OCI-LY3 (cell line): ENCODE results near the gene HDAC4.

Experiments
- H2AFZ ChIP-seq: fragments of 200-600, 300-600 bp; shearing (Covaris generic); 2 replicates; pipeline ENCODE4 v1.6.0; 2014; ENCODE audit warnings: antibody characterized with exemption, low read depth, low read length
- H3K27ac ChIP-seq: fragments of 200-600, 300-600 bp; sonication (generic); 2 replicates; pipeline ENCODE4 v1.5.1; 2014; ENCODE audit warnings: mild to moderate bottlenecking, low read length, moderate library complexity, mixed read lengths
- H3K27me3 ChIP-seq: fragments of 200-600, 300-600 bp; sonication (generic); 2 replicates; pipeline ENCODE4 v1.6.1; 2014; ENCODE audit warnings: low read depth, low read length, mixed read lengths
- H3K36me3 ChIP-seq: fragments of 200-600, 300-600 bp; sonication (generic); replicated peaks from 2 replicates; pipeline ENCODE3; 2014; ENCODE audit warnings: low read depth, low read length, mixed read lengths
- H3K4me1 ChIP-seq: fragments of 300-600, 200-600 bp; sonication (generic); 2 replicates; pipeline ENCODE4 v1.6.1; 2014; ENCODE audit warnings: low read length, mixed read lengths
- H3K4me2 ChIP-seq: fragments of 200-600, 300-600 bp; sonication (generic); 2 replicates; pipeline ENCODE4 v1.6.1; 2014; ENCODE audit warnings: low read length, mixed read lengths
- H3K4me3 ChIP-seq: fragments of 300-600, 200-600 bp; sonication (generic); 2 replicates; pipeline ENCODE4 v1.5.1; 2014; ENCODE audit warnings: antibody characterized with exemption, mild to moderate bottlenecking, low read length, moderate library complexity
- H3K79me2 ChIP-seq: fragments of 300-600, 200-600 bp; shearing (Covaris generic); 2 replicates; pipeline ENCODE4 v1.6.1; 2014; ENCODE audit warnings: mild to moderate bottlenecking, low read length, mixed read lengths
- H3K9ac ChIP-seq: fragments of 300-600, 200-600 bp; shearing (Covaris generic); 2 replicates; pipeline ENCODE4 v1.6.0; 2014; ENCODE audit warnings: mild to moderate bottlenecking, low read length, moderate library complexity
- H3K9me3 ChIP-seq: fragments of 200-600, 300-600 bp; shearing (Covaris generic); 2 replicates; pipeline ENCODE4 v1.6.1; 2014; ENCODE audit warnings: low read length, mixed read lengths; ENCODE audit not compliant: insufficient read depth
- H4K20me1 ChIP-seq: fragments of 200-600, 300-600 bp; sonication (generic); 2 replicates; pipeline ENCODE4 v1.6.1; 2016; ENCODE audit warnings: low read length, mixed read lengths; ENCODE audit not compliant: insufficient read depth
- CTCF ChIP-seq: fragments of 200-600, 300-600 bp; sonication (generic); IDR thresholded peaks from 2 replicates; pipeline ENCODE4 v1.5.1; 2014; ENCODE audit warnings: antibody characterized with exemption, low read length, low read depth
- EZH2phosphoT487 ChIP-seq: fragments of 200-600 bp; shearing (Covaris generic); IDR thresholded peaks from 2 replicates; pipeline ENCODE4 v1.6.1; 2018; ENCODE audit warnings: antibody characterized with exemption, mixed run types, low read depth

HDAC4 gene

DNA sequence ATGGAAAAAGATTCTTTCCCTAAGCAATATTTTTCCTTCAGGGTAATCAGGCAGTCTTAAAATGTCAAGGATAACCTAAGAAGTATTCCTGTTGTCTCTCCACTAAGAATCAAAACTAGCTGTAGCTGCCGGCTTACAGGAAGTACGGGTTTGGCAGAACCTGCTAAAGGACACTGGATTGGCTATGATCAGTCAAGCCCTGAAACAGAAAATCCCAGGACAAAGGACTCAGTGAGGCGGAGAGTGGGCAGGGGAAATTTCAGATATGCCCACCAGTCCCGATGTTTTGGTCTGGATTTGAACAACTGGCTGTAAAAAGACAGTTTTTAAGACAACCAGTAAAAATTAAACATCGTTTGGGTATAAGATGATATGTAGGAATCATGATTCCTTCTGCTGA is 155.7 kb downstream of the HDAC4 start:
- Histone ChIP-seq H3K9ac (no peak overlapping the region), H4K20me1 (peaks cover 3% of the 10 kb centered on the region; the same call in 1 of the 2 replicates), H3K4me3 (no peak overlapping the region), H3K36me3 (no peaks in the 10 kb centered on the region), H3K4me1 (no peaks in the 10 kb centered on the region), H3K27me3 (no peaks in the 10 kb centered on the region), H3K4me2 (no peak overlapping the region), H2AFZ (no peak overlapping the region), H3K27ac (no peak overlapping the region), H3K79me2 (no peaks in the 10 kb centered on the region), H3K9me3 (no peaks in the 10 kb centered on the region)
- TF ChIP-seq EZH2phosphoT487 (no peak), CTCF (no peak)

DNA sequence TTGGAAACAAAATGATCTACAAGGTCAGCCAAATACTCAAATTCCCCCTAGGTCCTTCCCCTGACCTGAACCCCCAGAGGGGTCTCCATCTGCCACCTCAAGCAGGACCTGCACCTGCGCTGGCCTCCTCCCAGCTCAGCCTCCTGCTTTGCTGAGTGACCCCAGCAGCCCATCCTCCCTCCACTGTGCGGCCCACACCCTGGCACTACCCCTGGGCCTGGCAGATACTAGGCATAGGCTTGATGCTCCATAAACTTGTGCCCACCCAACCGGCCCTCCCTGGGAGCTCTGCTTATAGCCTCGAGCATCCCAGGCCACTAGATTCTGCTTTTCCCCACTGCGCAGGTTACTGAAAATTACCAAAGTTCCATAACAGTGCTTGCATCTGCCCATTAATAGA is 156.2 kb downstream of the HDAC4 start:
- Histone ChIP-seq H3K36me3 (no peaks in the 10 kb centered on the region), H3K4me2 (no peak overlapping the region), H3K79me2 (no peaks in the 10 kb centered on the region), H3K4me3 (no peak overlapping the region), H2AFZ (no peak overlapping the region), H3K4me1 (no peaks in the 10 kb centered on the region), H3K9me3 (no peaks in the 10 kb centered on the region), H3K9ac (no peak overlapping the region), H3K27ac (no peak overlapping the region), H4K20me1 (peaks cover 3% of the 10 kb centered on the region; the same call in 1 of the 2 replicates), H3K27me3 (no peaks in the 10 kb centered on the region)
- no peak for TF ChIP-seq EZH2phosphoT487
- no peak for TF ChIP-seq CTCF

DNA sequence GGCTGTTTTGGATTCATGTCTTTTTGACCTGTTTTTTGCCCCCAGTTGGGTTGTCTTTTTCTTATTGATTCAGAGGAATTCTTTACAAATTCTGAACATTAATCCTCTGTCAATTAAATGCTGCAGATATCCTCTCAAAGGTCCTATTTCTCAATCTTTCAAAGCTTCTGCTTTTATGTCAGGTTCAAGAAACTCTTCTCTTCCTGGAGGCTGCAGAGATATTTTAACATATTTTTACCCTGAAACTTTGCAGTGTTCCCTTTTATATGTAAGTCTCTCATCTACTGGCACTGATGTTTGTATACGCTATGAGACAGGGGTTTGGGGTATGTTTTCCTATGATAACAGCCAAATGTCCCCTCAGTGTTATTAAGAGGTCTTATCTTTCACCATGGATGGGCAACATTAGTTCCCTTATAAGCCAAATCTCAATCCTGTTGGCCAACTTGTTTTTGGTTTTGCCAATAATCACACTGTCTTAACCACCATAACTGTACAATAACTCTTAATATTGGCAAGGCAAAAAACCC is 159.3 kb downstream of the HDAC4 start:
- TF ChIP-seq CTCF (no peak), EZH2phosphoT487 (no peak)
- H2AFZ ChIP-seq: no peak overlapping the region
- H3K36me3 ChIP-seq: no peaks in the 10 kb centered on the region
- H3K4me3 ChIP-seq: no peak overlapping the region
- H3K79me2 ChIP-seq: no peaks in the 10 kb centered on the region
- no peaks in the 10 kb centered on the region for H4K20me1 ChIP-seq
- no peaks in the 10 kb centered on the region for H3K27me3 ChIP-seq
- H3K4me1 ChIP-seq: no peaks in the 10 kb centered on the region
- no peaks in the 10 kb centered on the region for H3K9me3 ChIP-seq
- no peak overlapping the region for H3K27ac ChIP-seq
- no peak overlapping the region for H3K9ac ChIP-seq
- no peak overlapping the region for H3K4me2 ChIP-seq

GRCh38 chr2:239240414-239240881 is 160.4 kb downstream of the HDAC4 start:
- Histone ChIP-seq H3K79me2 (no peaks in the 10 kb centered on the region), H3K27me3 (no peaks in the 10 kb centered on the region), H3K9ac (no peak overlapping the region), H3K4me3 (no peak overlapping the region), H3K4me2 (no peak overlapping the region), H3K4me1 (no peaks in the 10 kb centered on the region), H3K27ac (no peak overlapping the region), H2AFZ (no peak overlapping the region), H3K9me3 (no peaks in the 10 kb centered on the region), H3K36me3 (no peaks in the 10 kb centered on the region), H4K20me1 (no peaks in the 10 kb centered on the region)
- TF ChIP-seq CTCF (no peak), EZH2phosphoT487 (no peak)
